K562 (cell line): ENCODE data around the gene EIF3K. TPM values are rescaled to one million over a fixed set of nuclear protein-coding genes. Genes with fewer than 3 reads are reported as not detected.
A peak's percentile ranks its signal among the peaks of the same experiment; 100 is the strongest.

Experiments
- CBFA2T2 ChIP-seq: fragments of 450-650 bp; conservative IDR thresholded peaks from 2 replicates; pipeline ENCODE4 v1.6.1; 2017; ENCODE audit warnings: mild to moderate bottlenecking
- CBFA2T3 ChIP-seq: fragments of 450-650 bp; IDR thresholded peaks from 2 replicates; pipeline ENCODE4 v1.6.1; 2017
- CBX2 ChIP-seq: fragments of 200-600 bp; sonication (generic); IDR thresholded peaks from one replicate; pipeline ENCODE4 v1.6.1; 2012; ENCODE audit warnings: mild to moderate bottlenecking, low read length, inconsistent platforms; ENCODE audit not compliant: insufficient read depth, poor library complexity, severe bottlenecking
- CEBPB ChIP-seq: fragments of 450-650 bp; IDR thresholded peaks from 2 replicates; pipeline ENCODE4 v1.6.1; 2016; ENCODE audit warnings: missing genetic modification characterization, missing compliant biosample characterization
- GABPA ChIP-seq: fragments of 200-800 bp; sonication (Bioruptor generic); conservative IDR thresholded peaks from 2 replicates; pipeline ENCODE4 v1.6.1; 2016; ENCODE audit warnings: low read depth, missing genetic modification characterization, missing compliant biosample characterization
- HDAC6 ChIP-seq: IDR thresholded peaks from 2 replicates; pipeline ENCODE4 v1.6.1; 2012; ENCODE audit warnings: low read depth, mild to moderate bottlenecking, control low read depth, inconsistent platforms, low read length, moderate library complexity
- JUN ChIP-seq, 2 experiments: sonication (generic) in 1 of 2; formaldehyde crosslinking in 1 of 2; IDR thresholded peaks; 2 replicates each; pipeline versions ENCODE4 v1.6.1 to v1.8.0; 2012 to 2022; ENCODE audit warnings: borderline replicate concordance in 2 of 2, mild to moderate bottlenecking in 2 of 2, improper control_type of control experiment in 1 of 2, low read depth in 1 of 2, low read length in 1 of 2, missing genetic modification reagents in 1 of 2
- MAX ChIP-seq: sonication (generic); formaldehyde crosslinking; IDR thresholded peaks from 2 replicates; pipeline ENCODE4 v1.9.0; 2022; ENCODE audit warnings: mild to moderate bottlenecking, missing genetic modification reagents
- RBM15 ChIP-seq: fragments of 200-400 bp; formaldehyde crosslinking; IDR thresholded peaks from 2 replicates; pipeline ENCODE4 v1.6.1; 2018; ENCODE audit warnings: mild to moderate bottlenecking, low read length, moderate library complexity; ENCODE audit not compliant: insufficient read depth
- SIN3B ChIP-seq: fragments of 450-650 bp; IDR thresholded peaks from 2 replicates; pipeline ENCODE4 v1.6.1; 2017; ENCODE audit warnings: low read depth, mild to moderate bottlenecking, moderate library complexity
- SLC30A9 ChIP-seq: fragments of 250-450 bp; sonication (Bioruptor Pico); IDR thresholded peaks from 2 replicates; pipeline ENCODE4 v1.8.0; 2022; ENCODE audit warnings: mild to moderate bottlenecking, moderate library complexity
- TFAM ChIP-seq: fragments of 250-450 bp; sonication (Bioruptor Pico); conservative IDR thresholded peaks from 2 replicates; pipeline ENCODE4 v1.5.0; 2021; ENCODE audit warnings: mild to moderate bottlenecking, moderate library complexity
- ZBTB12 ChIP-seq: fragments of 250-450 bp; sonication (Bioruptor Pico); IDR thresholded peaks from 2 replicates; pipeline ENCODE4 v1.4.0; 2020
- ZNF282 ChIP-seq: sonication (generic); formaldehyde crosslinking; IDR thresholded peaks from 2 replicates; pipeline ENCODE4 v1.8.1; 2023; ENCODE audit warnings: missing genetic modification reagents
- polyA plus RNA-seq, 8 experiments: library from polyadenylated mRNA; depleted of rRNA in 4 of 8; stranded (reverse) in 5 of 8; unstranded in 3 of 8; fragments of >200 nt; fragmentation: Nextera tagmentation in 2 of 8; fragmentation: Illumina TruSeq in 1 of 8; extraction: Ambion mirVana in 2 of 8; extraction: Trizol in 1 of 8; gene quantifications; 2 replicates each; pipeline versions ENCODE4 v1.2.1 to v1.2.3, GENCODE V29; 2011 to 2014; ENCODE audit warnings: inconsistent platforms in 1 of 8, missing spikeins in 1 of 8
- total RNA-seq, 7 experiments: library from RNA; depleted of rRNA in 6 of 7; stranded (reverse); fragments of >200 nt in 6 of 7; fragmentation: Illumina TruSeq in 2 of 7; extraction: Trizol in 2 of 7; gene quantifications; 2 replicates each; pipeline versions ENCODE4 v1.2.1 to v1.2.3, GENCODE V29; 2011 to 2021; ENCODE audit warnings: low replicate concordance in 1 of 7
- TF ChIP-seq, protein P1 (sequence below): fragments of 450-650 bp; IDR thresholded peaks from 2 replicates; pipeline ENCODE4 v1.6.1; 2016
- TF ChIP-seq, protein P2 (sequence below): fragments of 450-650 bp; conservative IDR thresholded peaks from 2 replicates; pipeline ENCODE4 v1.6.1; 2016; ENCODE audit warnings: missing genetic modification characterization, low read depth, mild to moderate bottlenecking, control low read depth, missing compliant biosample characterization
- TF ChIP-seq, protein P3 (sequence below): sonication (generic); formaldehyde crosslinking; IDR thresholded peaks from 2 replicates; pipeline ENCODE4 v1.8.0; 2023; ENCODE audit warnings: missing genetic modification reagents, mild to moderate bottlenecking, borderline replicate concordance

Gene EIF3K
- total and polyA plus RNA-seq, 9 of the 15 experiments (the other 6 are each of a cell fraction or from before 2014, with no cell fraction given) = 387 to 1,827 (median 733) TPM

- TF ChIP-seq RBM15 (no peak), CEBPB (tag) (no peak), ZNF282 (no peak), SLC30A9 (CRISPR knock-in tag) (no peak), JUN (IDR thresholded peaks at IDR 0.05; ENCODE audit: borderline replicate concordance, low read depth, low read length) (peak; percentile 69; the same call in 1 of the 2 replicates), JUN (CRISPR knock-in tag; IDR thresholded peaks at IDR 0.05; ENCODE audit: borderline replicate concordance) (no peak; the same call in 1 of the 2 replicates), CBFA2T3 (peak; percentile 65), ZBTB12 (CRISPR knock-in tag) (peak; percentile 51; the same call in 1 of the 2 replicates), SIN3B (no peak), CBFA2T2 (peak; percentile 37), CBX2 (no peak), GABPA (no peak), HDAC6 (no peak), TFAM (CRISPR knock-in tag) (no peak), MAX (CRISPR knock-in tag) (peak; percentile 62)
- TF ChIP-seq, protein P1, sequence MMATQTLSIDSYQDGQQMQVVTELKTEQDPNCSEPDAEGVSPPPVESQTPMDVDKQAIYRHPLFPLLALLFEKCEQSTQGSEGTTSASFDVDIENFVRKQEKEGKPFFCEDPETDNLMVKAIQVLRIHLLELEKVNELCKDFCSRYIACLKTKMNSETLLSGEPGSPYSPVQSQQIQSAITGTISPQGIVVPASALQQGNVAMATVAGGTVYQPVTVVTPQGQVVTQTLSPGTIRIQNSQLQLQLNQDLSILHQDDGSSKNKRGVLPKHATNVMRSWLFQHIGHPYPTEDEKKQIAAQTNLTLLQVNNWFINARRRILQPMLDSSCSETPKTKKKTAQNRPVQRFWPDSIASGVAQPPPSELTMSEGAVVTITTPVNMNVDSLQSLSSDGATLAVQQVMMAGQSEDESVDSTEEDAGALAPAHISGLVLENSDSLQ = peak; percentile 59; the same call in 1 of the 2 replicates
- TF ChIP-seq, protein P2, sequence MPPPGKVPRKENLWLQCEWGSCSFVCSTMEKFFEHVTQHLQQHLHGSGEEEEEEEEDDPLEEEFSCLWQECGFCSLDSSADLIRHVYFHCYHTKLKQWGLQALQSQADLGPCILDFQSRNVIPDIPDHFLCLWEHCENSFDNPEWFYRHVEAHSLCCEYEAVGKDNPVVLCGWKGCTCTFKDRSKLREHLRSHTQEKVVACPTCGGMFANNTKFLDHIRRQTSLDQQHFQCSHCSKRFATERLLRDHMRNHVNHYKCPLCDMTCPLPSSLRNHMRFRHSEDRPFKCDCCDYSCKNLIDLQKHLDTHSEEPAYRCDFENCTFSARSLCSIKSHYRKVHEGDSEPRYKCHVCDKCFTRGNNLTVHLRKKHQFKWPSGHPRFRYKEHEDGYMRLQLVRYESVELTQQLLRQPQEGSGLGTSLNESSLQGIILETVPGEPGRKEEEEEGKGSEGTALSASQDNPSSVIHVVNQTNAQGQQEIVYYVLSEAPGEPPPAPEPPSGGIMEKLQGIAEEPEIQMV (tag) = no peak
- TF ChIP-seq, protein P3, sequence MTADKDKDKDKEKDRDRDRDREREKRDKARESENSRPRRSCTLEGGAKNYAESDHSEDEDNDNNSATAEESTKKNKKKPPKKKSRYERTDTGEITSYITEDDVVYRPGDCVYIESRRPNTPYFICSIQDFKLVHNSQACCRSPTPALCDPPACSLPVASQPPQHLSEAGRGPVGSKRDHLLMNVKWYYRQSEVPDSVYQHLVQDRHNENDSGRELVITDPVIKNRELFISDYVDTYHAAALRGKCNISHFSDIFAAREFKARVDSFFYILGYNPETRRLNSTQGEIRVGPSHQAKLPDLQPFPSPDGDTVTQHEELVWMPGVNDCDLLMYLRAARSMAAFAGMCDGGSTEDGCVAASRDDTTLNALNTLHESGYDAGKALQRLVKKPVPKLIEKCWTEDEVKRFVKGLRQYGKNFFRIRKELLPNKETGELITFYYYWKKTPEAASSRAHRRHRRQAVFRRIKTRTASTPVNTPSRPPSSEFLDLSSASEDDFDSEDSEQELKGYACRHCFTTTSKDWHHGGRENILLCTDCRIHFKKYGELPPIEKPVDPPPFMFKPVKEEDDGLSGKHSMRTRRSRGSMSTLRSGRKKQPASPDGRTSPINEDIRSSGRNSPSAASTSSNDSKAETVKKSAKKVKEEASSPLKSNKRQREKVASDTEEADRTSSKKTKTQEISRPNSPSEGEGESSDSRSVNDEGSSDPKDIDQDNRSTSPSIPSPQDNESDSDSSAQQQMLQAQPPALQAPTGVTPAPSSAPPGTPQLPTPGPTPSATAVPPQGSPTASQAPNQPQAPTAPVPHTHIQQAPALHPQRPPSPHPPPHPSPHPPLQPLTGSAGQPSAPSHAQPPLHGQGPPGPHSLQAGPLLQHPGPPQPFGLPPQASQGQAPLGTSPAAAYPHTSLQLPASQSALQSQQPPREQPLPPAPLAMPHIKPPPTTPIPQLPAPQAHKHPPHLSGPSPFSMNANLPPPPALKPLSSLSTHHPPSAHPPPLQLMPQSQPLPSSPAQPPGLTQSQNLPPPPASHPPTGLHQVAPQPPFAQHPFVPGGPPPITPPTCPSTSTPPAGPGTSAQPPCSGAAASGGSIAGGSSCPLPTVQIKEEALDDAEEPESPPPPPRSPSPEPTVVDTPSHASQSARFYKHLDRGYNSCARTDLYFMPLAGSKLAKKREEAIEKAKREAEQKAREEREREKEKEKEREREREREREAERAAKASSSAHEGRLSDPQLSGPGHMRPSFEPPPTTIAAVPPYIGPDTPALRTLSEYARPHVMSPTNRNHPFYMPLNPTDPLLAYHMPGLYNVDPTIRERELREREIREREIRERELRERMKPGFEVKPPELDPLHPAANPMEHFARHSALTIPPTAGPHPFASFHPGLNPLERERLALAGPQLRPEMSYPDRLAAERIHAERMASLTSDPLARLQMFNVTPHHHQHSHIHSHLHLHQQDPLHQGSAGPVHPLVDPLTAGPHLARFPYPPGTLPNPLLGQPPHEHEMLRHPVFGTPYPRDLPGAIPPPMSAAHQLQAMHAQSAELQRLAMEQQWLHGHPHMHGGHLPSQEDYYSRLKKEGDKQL = no peak
Observed at GRCh38 chr19:38674388-38675171, 55.6 kb downstream of the EIF3K start (continued).
